Fibroblast of lung (primary cell): Measurements from ENCODE around the gene PCDH9.

ENCODE experiments used
- CTCF ChIP-seq, 2 donors: IDR thresholded peaks in 1 of 2; conservative IDR thresholded peaks in 1 of 2; 1 replicate in 1 of 2; 2 replicates in 1 of 2; pipeline ENCODE4 v1.5.1; 2011 to 2012; ENCODE audit warnings: low read length in 2 of 2, control low read depth in 1 of 2, inconsistent platforms in 1 of 2, low read depth in 1 of 2, mild to moderate bottlenecking in 1 of 2
- EZH2 ChIP-seq: IDR thresholded peaks from 2 replicates; pipeline ENCODE4 v1.5.1; 2012; ENCODE audit warnings: low read length, control low read depth, mild to moderate bottlenecking; ENCODE audit errors: missing control alignments

GRCh38 chr13:67146523-67147130, 83.5 kb downstream of the PCDH9 start:
- TF ChIP-seq CTCF (conservative IDR thresholded peaks at IDR 0.05 in 1 of 2, IDR thresholded peaks at IDR 0.05 in 1 of 2; ENCODE audit: low read depth in 1 of 2, low read length in 2 of 2) (no peak), EZH2 (no peak)
